GM12878 (cell line): ENCODE results near the gene ARMH1. TPM values are rescaled to one million over a fixed set of nuclear protein-coding genes. Genes with fewer than 3 reads are reported as not detected.

Source experiments
- ATAC-seq: fragments of 200-7000 bp; cut with Tn5 transposase; 3 replicates; pipeline ENCODE4 v1.9.1; 2020; ENCODE audit warnings: mild to moderate bottlenecking, moderate library complexity
- BruUV-seq: library from RNA; stranded (reverse); fragments of 400-500 nt; replicated peaks from 2 replicates; lab custom pipeline; 2021; lab: Mats Ljungman, UMichigan
- CTCF ChIA-PET: fragments of 300-600 bp; sonication (Branson Sonifier 250); formaldehyde crosslinking; extraction: SDS; loops from one replicate; lab custom pipeline; 2021; ENCODE audit warnings: inconsistent platforms; lab: Yijun Ruan, JAX
- POLR2A ChIA-PET: fragments of 350-600 bp; formaldehyde crosslinking; extraction: SDS; loops from one replicate; lab custom pipeline; 2021; ENCODE audit warnings: inconsistent platforms; lab: Charles Lee
- RAD21 ChIA-PET: fragments of 300-600 bp; sonication (Branson Sonifier 250); formaldehyde crosslinking; loops from one replicate; lab custom pipeline; 2023; ENCODE audit warnings: antibody characterized with exemption; ENCODE audit not compliant: unreplicated experiment; lab: Charles Lee
- SMC1A ChIA-PET: fragments of 300-600 bp; sonication (Branson Sonifier 250); formaldehyde crosslinking; loops from one replicate; lab custom pipeline; 2023; ENCODE audit not compliant: unreplicated experiment, uncharacterized antibody; lab: Charles Lee
- DNase-seq: peaks from one replicate; pipeline ENCODE4 v3.0.0-alpha.2; 2011; ENCODE audit warnings: low read depth, low spot score
- FAIRE-seq: peaks from 3 replicates; lab custom pipeline; 2011; peaks lifted over from hg19 to GRCh38; lab: Jason Lieb, UNC
- H2AFZ ChIP-seq: 2 replicates; pipeline ENCODE4 v1.6.0; 2011; ENCODE audit warnings: low read depth, low read length, control low read depth; ENCODE audit not compliant: control insufficient read depth
- H3K27ac ChIP-seq: 2 replicates; pipeline ENCODE4 v1.5.1; 2011; ENCODE audit warnings: control low read depth; ENCODE audit not compliant: control insufficient read depth, insufficient read depth
- H3K27me3 ChIP-seq, 2 experiments: replicated peaks in 1 of 2; 2 replicates each; pipeline versions ENCODE4 v1.6.0 to v1.6.1; 2011; ENCODE audit warnings: low read length in 1 of 2; ENCODE audit not compliant: control insufficient read depth in 2 of 2, insufficient read depth in 2 of 2
- H3K36me3 ChIP-seq, 2 experiments: 2 replicates each; pipeline ENCODE4 v1.5.1; 2011; ENCODE audit warnings: low read length in 1 of 2; ENCODE audit not compliant: control insufficient read depth in 2 of 2, insufficient read depth in 2 of 2
- H3K4me1 ChIP-seq: 2 replicates; pipeline ENCODE4 v1.6.1; 2011; ENCODE audit warnings: mild to moderate bottlenecking, low read length, moderate library complexity, mixed read lengths; ENCODE audit not compliant: control insufficient read depth, insufficient read depth
- H3K4me2 ChIP-seq: 2 replicates; pipeline ENCODE4 v1.6.0; 2011; ENCODE audit warnings: control low read depth; ENCODE audit not compliant: control insufficient read depth, insufficient read depth
- H3K4me3 ChIP-seq: fragments of 200-600 bp; sonication (generic); 2 replicates; pipeline ENCODE4 v1.5.1; 2016
- H3K79me2 ChIP-seq: 2 replicates; pipeline ENCODE4 v1.6.0; 2011; ENCODE audit warnings: low read length; ENCODE audit not compliant: control insufficient read depth, insufficient read depth
- H3K9ac ChIP-seq: 2 replicates; pipeline ENCODE4 v1.8.0; 2011; ENCODE audit warnings: low read length, control low read depth, mixed read lengths; ENCODE audit not compliant: control insufficient read depth, insufficient read depth
- H3K9me3 ChIP-seq: replicated peaks from 3 replicates; pipeline ENCODE4 v1.5.1; 2011; ENCODE audit warnings: mild to moderate bottlenecking, low read length; ENCODE audit not compliant: control insufficient read depth, insufficient read depth
- H4K20me1 ChIP-seq: 2 replicates; pipeline ENCODE4 v1.6.0; 2011; ENCODE audit not compliant: control insufficient read depth, insufficient read depth
- HDGF ChIP-seq: fragments of 450-650 bp; IDR thresholded peaks from 2 replicates; pipeline ENCODE4 v1.6.1; 2016; ENCODE audit warnings: antibody characterized with exemption
- MXI1 ChIP-seq: fragments of 150-350 bp; IDR thresholded peaks from 2 replicates; pipeline ENCODE4 v1.6.1; 2011; ENCODE audit warnings: low read depth, mild to moderate bottlenecking, inconsistent platforms, low read length, improper control_type of control experiment
- POU2F2 ChIP-seq: IDR thresholded peaks from 3 replicates; pipeline ENCODE4 v1.6.1; 2011; ENCODE audit warnings: low read depth, mild to moderate bottlenecking, low read length, borderline replicate concordance
- RAD21 ChIP-seq: IDR thresholded peaks from 2 replicates; pipeline ENCODE4 v1.6.1; 2011; ENCODE audit warnings: mild to moderate bottlenecking, low read depth, low read length, moderate library complexity; ENCODE audit not compliant: insufficient read depth
- RUNX3 ChIP-seq: IDR thresholded peaks from 2 replicates; pipeline ENCODE4 v1.6.1; 2012; ENCODE audit warnings: low read length, inconsistent platforms
- SMC3 ChIP-seq: IDR thresholded peaks from 2 replicates; pipeline ENCODE4 v1.6.1; 2011; ENCODE audit warnings: low read length, improper control_type of control experiment, borderline replicate concordance
- TBL1XR1 ChIP-seq: IDR thresholded peaks from 2 replicates; pipeline ENCODE4 v1.6.1; 2012; ENCODE audit warnings: low read depth, low read length, improper control_type of control experiment
- TCF3 ChIP-seq: IDR thresholded peaks from 2 replicates; pipeline ENCODE4 v1.6.1; 2012; ENCODE audit warnings: low read depth, mild to moderate bottlenecking, low read length, borderline replicate concordance; ENCODE audit not compliant: insufficient read depth
- YY1 ChIP-seq: IDR thresholded peaks from 2 replicates; pipeline ENCODE4 v1.6.1; 2011; ENCODE audit warnings: low read depth, mild to moderate bottlenecking, low read length
- ZNF592 ChIP-seq: fragments of 450-650 bp; IDR thresholded peaks from 2 replicates; pipeline ENCODE4 v1.6.1; 2017; ENCODE audit warnings: mild to moderate bottlenecking, moderate library complexity
- ZNF622 ChIP-seq: fragments of 450-650 bp; IDR thresholded peaks from 2 replicates; pipeline ENCODE4 v1.6.1; 2017; ENCODE audit warnings: mild to moderate bottlenecking, inconsistent platforms
- WGBS: methylation state at CpG from one replicate; pipeline ENCODE4 v1.1.6; 2016; ENCODE audit warnings: low lambda C conversion rate; ENCODE audit not compliant: insufficient replicate concordance, insufficient coverage; ENCODE audit errors: missing lambda C conversion rate; 5-methylcytosine and 5-hydroxymethylcytosine counted together
- in situ Hi-C: fragments of 300-500 bp; cut with MboI; formaldehyde crosslinking; loops from 9 replicates; pipeline ENCODE4 v1.14.3; 2018; ENCODE audit warnings: mixed read lengths
- intact Hi-C: fragments of 100-400 bp; cut with micrococcal nuclease; formaldehyde crosslinking; loops from one replicate; pipeline ENCODE4 v1.14.2; 2022; ENCODE audit not compliant: unreplicated experiment
- polyA plus RNA-seq, 11 experiments: library from polyadenylated mRNA; depleted of rRNA in 4 of 11; unstranded in 6 of 11; stranded (reverse) in 5 of 11; fragments of >200 nt; fragmentation: Nextera tagmentation in 4 of 11; fragmentation: Illumina TruSeq in 1 of 11; extraction: Ambion mirVana in 4 of 11; extraction: Trizol in 1 of 11; gene quantifications; 1 replicate in 1 of 11; 2 replicates in 10 of 11; pipeline versions ENCODE4 v1.2.1 to v1.2.3, GENCODE V29; 2011 to 2016; ENCODE audit warnings: inconsistent platforms in 2 of 11, missing spikeins in 2 of 11, low read depth in 1 of 11
- total RNA-seq, 4 experiments: library from RNA; depleted of rRNA in 3 of 4; stranded (reverse); fragments of >200 nt in 3 of 4; fragmentation: Illumina TruSeq in 1 of 4; extraction: Trizol in 1 of 4; gene quantifications; 2 replicates each; pipeline versions ENCODE4 v1.2.1 to v1.2.3, GENCODE V29; 2013 to 2021
- TF ChIP-seq, protein P1 (sequence below), 3 experiments: IDR thresholded peaks in 2 of 3; conservative IDR thresholded peaks in 1 of 3; 2 replicates each; pipeline ENCODE4 v1.5.1; 2011; ENCODE audit warnings: low read depth in 3 of 3, low read length in 3 of 3, mild to moderate bottlenecking in 3 of 3, control low read depth in 2 of 3, moderate library complexity in 2 of 3, inconsistent platforms in 1 of 3, mixed read lengths in 1 of 3; ENCODE audit not compliant: control insufficient read depth in 2 of 3, insufficient read depth in 1 of 3; ENCODE audit errors: extremely low read depth in 1 of 3

ARMH1 gene
- total and polyA plus RNA-seq, 10 of the 15 experiments (the other 5 are each of a cell fraction or from before 2014, with no cell fraction given), result 0.93 to 43.9 (median 8.2) TPM

- H4K20me1 ChIP-seq, result no peaks in the 10 kb centered on the region
- 26% methylated on average over 6 of the region's 6 CpGs for WGBS
- SMC1A ChIA-PET, result interaction anchor here (0.7 to 6.7 kb wide), 3 partner anchors 10 to 111 kb away, joined by 3 to 76 read pairs (median 5); no protein-coding TSS in a partner anchor
- RAD21 ChIA-PET, result interaction anchor here (0.9 kb wide), 1 partner anchor 26 kb away, joined by 3 read pairs; no protein-coding TSS in a partner anchor
- POLR2A ChIA-PET, result no interaction called here
- ATAC-seq, result peak; percentile 4; the same call in 1 of the 3 replicates
- H3K9me3 ChIP-seq, result no peaks in the 10 kb centered on the region
- H3K4me3 ChIP-seq, result peak overlapping the region; percentile 22; the same call in 1 of the 2 replicates
- H3K9ac ChIP-seq, result no peak overlapping the region
- in situ Hi-C loops, result no loop called here
- H2AFZ ChIP-seq, result peak overlapping the region; percentile 47
- TF ChIP-seq HDGF (no peak), RUNX3 (peak; percentile 47), POU2F2 (peak; percentile 85; the same call in 1 of the 3 replicates), YY1 (peak; percentile 66; the same call in 1 of the 2 replicates), TCF3 (no peak), ZNF592 (no peak), MXI1 (no peak), RAD21 (peak; percentile 46; the same call in 1 of the 2 replicates), SMC3 (peak; percentile 40; the same call in 1 of the 2 replicates), ZNF622 (no peak), TBL1XR1 (no peak)
- TF ChIP-seq, protein P1, sequence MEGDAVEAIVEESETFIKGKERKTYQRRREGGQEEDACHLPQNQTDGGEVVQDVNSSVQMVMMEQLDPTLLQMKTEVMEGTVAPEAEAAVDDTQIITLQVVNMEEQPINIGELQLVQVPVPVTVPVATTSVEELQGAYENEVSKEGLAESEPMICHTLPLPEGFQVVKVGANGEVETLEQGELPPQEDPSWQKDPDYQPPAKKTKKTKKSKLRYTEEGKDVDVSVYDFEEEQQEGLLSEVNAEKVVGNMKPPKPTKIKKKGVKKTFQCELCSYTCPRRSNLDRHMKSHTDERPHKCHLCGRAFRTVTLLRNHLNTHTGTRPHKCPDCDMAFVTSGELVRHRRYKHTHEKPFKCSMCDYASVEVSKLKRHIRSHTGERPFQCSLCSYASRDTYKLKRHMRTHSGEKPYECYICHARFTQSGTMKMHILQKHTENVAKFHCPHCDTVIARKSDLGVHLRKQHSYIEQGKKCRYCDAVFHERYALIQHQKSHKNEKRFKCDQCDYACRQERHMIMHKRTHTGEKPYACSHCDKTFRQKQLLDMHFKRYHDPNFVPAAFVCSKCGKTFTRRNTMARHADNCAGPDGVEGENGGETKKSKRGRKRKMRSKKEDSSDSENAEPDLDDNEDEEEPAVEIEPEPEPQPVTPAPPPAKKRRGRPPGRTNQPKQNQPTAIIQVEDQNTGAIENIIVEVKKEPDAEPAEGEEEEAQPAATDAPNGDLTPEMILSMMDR (IDR thresholded peaks at IDR 0.05 in 2 of 3, conservative IDR thresholded peaks at IDR 0.05 in 1 of 3; ENCODE audit: control insufficient read depth in 2 of 3, extremely low read depth in 1 of 3, insufficient read depth in 1 of 3, low read depth in 3 of 3, low read length in 3 of 3), result peak; percentile 47 to 73 (median 55)
- H3K79me2 ChIP-seq, result peaks cover 5% of the 10 kb centered on the region
- BruUV-seq, result no TSS peak
- H3K27ac ChIP-seq, result peak overlapping the region; percentile 87
- intact Hi-C loops, result no loop called here
- CTCF ChIA-PET, result interaction anchor here (0.6 to 3.6 kb wide), 7 partner anchors 11 to 357 kb away, joined by 3 to 18 read pairs (median 6); no protein-coding TSS in a partner anchor
- FAIRE-seq, result peak; percentile 83
- H3K4me2 ChIP-seq, result peak overlapping the region; percentile 94; the same call in 1 of the 2 replicates
- H3K4me1 ChIP-seq, result peaks cover 48% of the 10 kb centered on the region
- no peaks in the 10 kb centered on the region for H3K27me3 ChIP-seq
- H3K36me3 ChIP-seq, result no peaks in the 10 kb centered on the region
- no peak for DNase-seq
Measured at GRCh38 chr1:44677201-44677766, 2.8 kb downstream of the ARMH1 start.
